Measurements from ENCODE around the gene PRLR.

The PRLR gene

DNA sequence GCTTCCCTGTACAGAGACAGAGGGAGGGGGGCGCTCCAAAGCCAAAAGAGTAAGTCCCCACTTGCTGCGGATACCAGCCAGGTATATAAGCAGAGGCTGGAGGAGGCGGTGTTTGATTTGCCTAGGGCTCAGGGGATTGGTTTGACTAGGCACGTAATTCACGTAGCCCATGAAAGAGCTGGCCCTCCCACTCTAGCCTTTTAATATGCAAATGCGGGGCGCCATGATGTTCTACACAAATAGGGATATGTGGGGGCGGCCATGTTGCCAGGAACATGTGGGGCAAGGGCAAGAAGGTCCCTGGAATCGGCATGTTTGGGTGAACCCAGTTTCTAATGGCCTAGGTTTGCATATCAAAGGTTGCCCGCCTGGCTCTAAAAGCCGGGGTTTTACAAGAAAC, 3.3 kb upstream of the PRLR start:
- Histone ChIP-seq H3K9ac (ENCODE audit: low read length in 2 of 2) (no peak overlapping the region), H3K4me1 (ENCODE audit: control insufficient read depth, insufficient read depth, low read length) (peaks cover 10% of the 10 kb centered on the region), H3K27me3 (ENCODE audit: control insufficient read depth in 1 of 2, insufficient read depth in 2 of 2, low read length in 2 of 2) (peaks cover 11 to 14% of the 10 kb centered on the region in 2 donors), H3K27ac (ENCODE audit: low read length) (no peak overlapping the region), H3K9me3 (ENCODE audit: control insufficient read depth in 2 of 2, low read length in 2 of 2) (no peaks in the 10 kb centered on the region), H3K4me3 (ENCODE audit: low read length in 2 of 2) (no peak overlapping the region), H3K36me3 (ENCODE audit: control insufficient read depth in 2 of 2, insufficient read depth in 2 of 2, low read length in 2 of 2) (no peaks in the 10 kb centered on the region)

DNA sequence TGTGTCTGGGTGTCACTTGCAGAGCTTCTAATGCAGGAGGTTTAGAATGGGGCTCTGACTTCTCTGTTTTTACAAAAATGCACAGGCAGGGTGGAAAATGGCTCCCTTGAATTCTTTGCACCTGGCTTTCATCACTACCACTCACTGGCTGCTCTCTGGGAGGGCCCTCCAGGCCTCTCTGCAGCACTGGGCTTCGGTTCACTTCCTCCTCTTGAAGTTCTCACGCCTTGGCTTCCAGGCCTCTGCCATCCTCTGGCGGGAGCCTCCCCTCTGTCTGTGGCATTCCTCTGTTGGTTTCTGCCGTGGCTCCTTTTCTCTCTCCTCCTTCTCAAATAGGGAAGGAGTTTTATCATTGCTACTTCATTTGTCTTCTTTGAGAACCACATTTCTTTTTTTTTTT, 2.8 kb upstream of the PRLR start:
- H3K27me3 ChIP-seq (ENCODE audit: control insufficient read depth in 1 of 2, insufficient read depth in 2 of 2, low read length in 2 of 2) = peaks cover 14 to 19% of the 10 kb centered on the region in 2 donors
- peaks cover 10% of the 10 kb centered on the region for H3K4me1 ChIP-seq (ENCODE audit: control insufficient read depth, insufficient read depth, low read length)
- H3K36me3 ChIP-seq (ENCODE audit: control insufficient read depth in 2 of 2, insufficient read depth in 2 of 2, low read length in 2 of 2) = no peaks in the 10 kb centered on the region
- H3K9ac ChIP-seq (ENCODE audit: low read length in 2 of 2) = no peak overlapping the region
- H3K27ac ChIP-seq (ENCODE audit: low read length) = no peak overlapping the region
- H3K9me3 ChIP-seq (ENCODE audit: control insufficient read depth in 2 of 2, low read length in 2 of 2) = no peaks in the 10 kb centered on the region
- H3K4me3 ChIP-seq (ENCODE audit: low read length in 2 of 2) = no peak overlapping the region

DNA sequence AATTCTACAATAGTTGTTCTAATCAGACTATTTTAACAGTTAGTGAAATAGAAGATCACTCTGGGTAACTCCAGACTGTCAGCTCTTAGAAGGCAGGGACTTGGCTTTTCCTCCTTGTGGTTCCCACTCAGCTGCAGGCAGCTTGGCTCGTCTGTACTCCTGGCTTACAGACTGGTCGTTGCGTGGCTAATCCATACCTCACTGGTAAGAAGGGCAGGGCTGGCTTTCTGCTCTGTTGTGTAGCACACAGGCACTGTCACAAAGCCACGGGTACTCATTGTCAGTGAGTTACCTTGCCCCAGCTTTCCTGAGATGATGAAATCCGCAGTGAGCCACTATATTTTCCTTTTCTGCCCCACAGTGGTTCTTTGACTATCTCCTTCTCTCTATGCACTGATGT, 1.8 kb upstream of the PRLR start:
- H3K4me3 ChIP-seq (ENCODE audit: low read length in 2 of 2) = no peak overlapping the region
- no peak overlapping the region for H3K9ac ChIP-seq (ENCODE audit: low read length in 2 of 2)
- no peaks in the 10 kb centered on the region for H3K36me3 ChIP-seq (ENCODE audit: control insufficient read depth in 2 of 2, insufficient read depth in 2 of 2, low read length in 2 of 2)
- H3K27me3 ChIP-seq (ENCODE audit: control insufficient read depth in 1 of 2, insufficient read depth in 2 of 2, low read length in 2 of 2) = peaks cover 22 to 25% of the 10 kb centered on the region in 2 donors
- H3K4me1 ChIP-seq (ENCODE audit: control insufficient read depth, insufficient read depth, low read length) = peaks cover 10% of the 10 kb centered on the region
- H3K9me3 ChIP-seq (ENCODE audit: control insufficient read depth in 2 of 2, low read length in 2 of 2) = no peaks in the 10 kb centered on the region
- H3K27ac ChIP-seq (ENCODE audit: low read length) = no peak overlapping the region

DNA sequence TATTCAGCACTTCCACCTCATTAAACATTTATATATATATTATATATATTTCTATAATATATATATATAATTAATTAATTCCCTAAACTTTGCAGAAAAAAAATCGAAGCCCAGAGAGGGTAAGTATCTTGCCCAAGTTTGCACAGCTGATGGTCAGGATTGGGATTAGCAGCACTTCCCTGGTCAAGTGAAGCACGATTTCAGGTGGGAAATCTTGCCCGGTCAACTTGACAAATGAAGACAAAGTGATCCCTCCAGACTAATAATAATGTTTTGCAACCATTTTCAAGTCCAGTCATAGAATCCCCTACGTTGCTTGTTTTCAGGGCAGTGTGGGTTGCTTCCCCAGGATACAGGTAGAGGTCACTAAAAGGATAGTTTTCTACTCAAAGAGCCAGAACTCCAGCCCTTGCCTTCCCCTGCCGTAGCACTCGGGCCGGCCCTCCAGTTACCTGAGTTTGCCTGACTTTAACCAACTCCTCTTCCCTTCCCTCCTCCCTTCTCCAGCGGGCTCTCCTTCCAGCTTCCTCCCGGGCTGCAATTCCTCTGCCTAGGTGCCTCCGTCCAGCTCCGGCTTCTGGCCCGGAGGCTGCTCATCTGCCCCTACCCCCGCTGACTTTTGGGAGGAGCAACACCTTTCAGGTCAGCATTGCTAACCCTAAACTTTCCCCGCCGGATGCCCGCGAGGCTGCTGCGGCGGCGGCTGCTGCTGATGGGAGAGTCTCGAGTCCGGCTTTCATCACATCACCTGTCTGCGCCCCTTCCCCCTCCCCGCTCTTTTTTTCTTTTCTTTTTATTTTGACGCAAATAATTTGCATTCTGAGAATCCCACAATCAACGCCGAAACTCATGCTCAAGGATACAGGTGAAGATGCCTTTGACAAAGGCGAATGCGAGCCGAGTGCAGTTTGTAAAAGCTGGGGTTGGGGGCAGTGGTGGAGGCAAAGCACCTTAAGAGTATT, 930 bp downstream of the PRLR start:
- Histone ChIP-seq H3K27ac (ENCODE audit: low read length) (no peak overlapping the region), H3K4me1 (ENCODE audit: control insufficient read depth, insufficient read depth, low read length) (peaks cover 10% of the 10 kb centered on the region), H3K9me3 (ENCODE audit: control insufficient read depth in 2 of 2, low read length in 2 of 2) (no peaks in the 10 kb centered on the region), H3K4me3 (ENCODE audit: low read length in 2 of 2) (peak overlapping the region; percentile 51 to 69), H3K27me3 (ENCODE audit: control insufficient read depth in 1 of 2, insufficient read depth in 2 of 2, low read length in 2 of 2) (peaks cover 25 to 30% of the 10 kb centered on the region in 2 donors), H3K9ac (ENCODE audit: low read length in 2 of 2) (no peak overlapping the region), H3K36me3 (ENCODE audit: control insufficient read depth in 2 of 2, insufficient read depth in 2 of 2, low read length in 2 of 2) (no peaks in the 10 kb centered on the region)

DNA sequence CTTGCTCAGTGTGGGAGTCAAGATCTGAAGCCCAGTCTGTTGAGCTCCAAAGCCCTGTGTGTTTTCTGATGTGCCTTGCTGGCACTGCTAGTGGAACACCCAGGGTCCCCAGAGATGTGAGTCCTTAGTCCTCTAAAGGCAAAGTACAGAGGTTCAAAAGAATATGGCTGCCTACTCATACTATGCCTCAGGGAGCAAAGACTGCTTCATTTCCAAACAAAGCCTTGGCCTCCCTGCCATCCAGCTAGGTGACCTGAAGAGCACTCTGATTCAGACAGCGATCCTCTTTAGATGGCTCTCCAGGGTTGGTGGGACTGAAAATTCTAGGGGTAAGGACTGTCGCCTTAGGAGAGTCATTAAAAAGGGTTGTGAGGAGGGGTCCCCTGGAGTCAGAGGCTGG, 2.0 kb downstream of the PRLR start:
- H3K4me3 ChIP-seq (ENCODE audit: low read length in 2 of 2) = no peak overlapping the region
- no peaks in the 10 kb centered on the region for H3K36me3 ChIP-seq (ENCODE audit: control insufficient read depth in 2 of 2, insufficient read depth in 2 of 2, low read length in 2 of 2)
- no peak overlapping the region for H3K9ac ChIP-seq (ENCODE audit: low read length in 2 of 2)
- H3K27me3 ChIP-seq (ENCODE audit: control insufficient read depth in 1 of 2, insufficient read depth in 2 of 2, low read length in 2 of 2) = peaks cover 25 to 30% of the 10 kb centered on the region in 2 donors
- no peak overlapping the region for H3K27ac ChIP-seq (ENCODE audit: low read length)
- no peaks in the 10 kb centered on the region for H3K9me3 ChIP-seq (ENCODE audit: control insufficient read depth in 2 of 2, low read length in 2 of 2)
- H3K4me1 ChIP-seq (ENCODE audit: control insufficient read depth, insufficient read depth, low read length) = peaks cover 10% of the 10 kb centered on the region

DNA sequence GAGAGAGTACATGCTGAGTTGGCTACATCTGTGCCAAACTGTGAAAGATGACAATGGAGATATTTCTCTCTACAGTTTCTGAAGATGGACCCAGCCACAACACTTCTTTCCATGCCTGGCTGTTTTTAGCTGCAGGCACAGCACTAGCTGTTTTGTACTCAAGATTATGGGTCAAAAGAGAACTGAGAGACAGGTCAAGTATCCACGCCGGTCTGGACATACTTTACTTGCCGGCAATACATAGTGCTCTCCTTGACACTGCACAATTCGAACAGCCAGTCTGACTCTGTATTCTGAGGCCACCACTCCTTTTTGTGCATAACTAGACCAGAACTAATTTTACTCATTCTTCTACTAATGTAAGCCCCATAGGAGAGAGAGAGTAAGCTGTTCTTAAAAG, 2.6 kb downstream of the PRLR start:
- no peaks in the 10 kb centered on the region for H3K36me3 ChIP-seq (ENCODE audit: control insufficient read depth in 2 of 2, insufficient read depth in 2 of 2, low read length in 2 of 2)
- H3K27me3 ChIP-seq (ENCODE audit: control insufficient read depth in 1 of 2, insufficient read depth in 2 of 2, low read length in 2 of 2) = peaks cover 25 to 30% of the 10 kb centered on the region in 2 donors
- no peak overlapping the region for H3K4me3 ChIP-seq (ENCODE audit: low read length in 2 of 2)
- no peak overlapping the region for H3K27ac ChIP-seq (ENCODE audit: low read length)
- H3K9me3 ChIP-seq (ENCODE audit: control insufficient read depth in 2 of 2, low read length in 2 of 2) = no peaks in the 10 kb centered on the region
- peaks cover 10% of the 10 kb centered on the region for H3K4me1 ChIP-seq (ENCODE audit: control insufficient read depth, insufficient read depth, low read length)
- H3K9ac ChIP-seq (ENCODE audit: low read length in 2 of 2) = no peak overlapping the region

DNA sequence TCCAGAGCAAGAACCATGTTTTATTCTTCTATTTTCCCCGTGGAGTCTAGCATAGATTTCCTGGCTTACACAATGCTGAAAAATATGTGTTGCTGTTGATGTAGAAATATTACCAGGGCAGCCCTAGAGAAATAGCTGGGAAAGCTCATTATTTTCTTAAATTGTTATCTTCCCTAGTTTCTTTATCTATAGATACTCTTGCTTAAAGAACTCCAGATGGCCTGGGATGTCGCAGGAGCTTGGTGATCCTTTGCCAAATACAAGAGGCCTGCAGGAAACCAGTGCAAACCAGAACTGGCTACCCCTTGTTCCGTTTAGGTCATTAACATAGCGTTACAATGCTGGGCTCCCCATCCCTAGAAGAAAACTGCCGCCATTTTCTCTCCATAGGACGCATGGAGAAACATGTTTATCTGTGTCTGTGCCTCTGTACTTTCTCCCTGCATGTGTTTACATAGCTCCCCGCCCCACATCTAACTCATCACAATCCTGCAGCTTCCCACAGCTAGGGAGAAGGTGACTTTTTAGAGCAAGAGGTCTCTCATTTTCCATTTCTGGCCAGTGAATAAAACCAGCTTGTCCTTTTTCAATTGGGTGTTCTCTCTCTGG, 6.4 kb downstream of the PRLR start:
- H3K4me1 ChIP-seq (ENCODE audit: control insufficient read depth, insufficient read depth, low read length) = no peaks in the 10 kb centered on the region
- no peaks in the 10 kb centered on the region for H3K36me3 ChIP-seq (ENCODE audit: control insufficient read depth in 2 of 2, insufficient read depth in 2 of 2, low read length in 2 of 2)
- H3K27ac ChIP-seq (ENCODE audit: low read length) = no peak overlapping the region
- H3K4me3 ChIP-seq (ENCODE audit: low read length in 2 of 2) = no peak overlapping the region
- H3K27me3 ChIP-seq (ENCODE audit: control insufficient read depth in 1 of 2, insufficient read depth in 2 of 2, low read length in 2 of 2) = peaks cover 15 to 17% of the 10 kb centered on the region in 2 donors
- no peaks in the 10 kb centered on the region for H3K9me3 ChIP-seq (ENCODE audit: control insufficient read depth in 2 of 2, low read length in 2 of 2)
- no peak overlapping the region for H3K9ac ChIP-seq (ENCODE audit: low read length in 2 of 2)

DNA sequence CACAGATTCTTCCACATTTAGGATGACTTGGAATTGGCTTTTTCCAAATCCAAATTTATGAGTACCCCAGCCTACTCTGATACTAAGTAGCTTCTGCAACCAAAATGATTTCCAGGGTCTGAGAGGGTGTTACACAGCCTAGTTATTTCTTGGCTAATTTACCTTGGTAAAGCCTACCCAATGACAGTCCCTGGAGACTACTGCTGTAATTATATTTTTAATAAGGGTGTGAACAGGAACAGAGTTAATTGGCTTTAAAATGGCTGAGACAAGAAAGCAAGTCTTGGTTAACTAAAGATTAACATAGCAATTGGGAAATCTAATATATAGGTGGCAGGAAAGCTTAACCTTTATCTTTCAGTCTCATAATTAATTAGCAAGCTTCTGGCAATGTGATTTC, 9.3 kb downstream of the PRLR start:
- Histone ChIP-seq H3K9ac (ENCODE audit: low read length in 2 of 2) (no peak overlapping the region), H3K9me3 (ENCODE audit: control insufficient read depth in 2 of 2, low read length in 2 of 2) (no peaks in the 10 kb centered on the region), H3K36me3 (ENCODE audit: control insufficient read depth in 2 of 2, insufficient read depth in 2 of 2, low read length in 2 of 2) (no peaks in the 10 kb centered on the region), H3K4me3 (ENCODE audit: low read length in 2 of 2) (no peak overlapping the region), H3K27ac (ENCODE audit: low read length) (no peak overlapping the region), H3K4me1 (ENCODE audit: control insufficient read depth, insufficient read depth, low read length) (no peaks in the 10 kb centered on the region), H3K27me3 (ENCODE audit: control insufficient read depth in 1 of 2, insufficient read depth in 2 of 2, low read length in 2 of 2) (peaks cover 0 to under 1% of the 10 kb centered on the region in 2 donors)

DNA sequence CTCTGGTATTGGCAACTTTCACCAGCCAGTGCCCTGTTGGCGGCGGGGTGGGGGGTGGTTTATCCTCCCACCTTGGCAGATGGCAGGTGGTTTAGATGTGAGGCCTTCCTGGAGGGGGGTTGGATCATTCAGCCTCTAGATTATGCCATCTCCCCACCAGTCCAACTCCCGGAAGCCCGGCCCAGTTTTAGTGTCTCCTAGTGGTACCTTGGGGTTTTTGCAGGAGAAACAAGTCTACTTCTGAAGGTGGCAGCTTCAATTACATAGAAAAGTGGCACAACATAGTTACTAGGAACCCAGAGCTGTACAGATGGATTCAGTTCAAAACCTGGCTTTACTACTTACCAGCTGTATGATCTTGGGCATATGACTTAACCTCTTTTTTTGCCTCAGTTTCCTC, 11.3 kb downstream of the PRLR start:
- no peaks in the 10 kb centered on the region for H3K4me1 ChIP-seq (ENCODE audit: control insufficient read depth, insufficient read depth, low read length)
- H3K4me3 ChIP-seq (ENCODE audit: low read length in 2 of 2) = no peak overlapping the region
- no peaks in the 10 kb centered on the region for H3K36me3 ChIP-seq (ENCODE audit: control insufficient read depth in 2 of 2, insufficient read depth in 2 of 2, low read length in 2 of 2)
- no peak overlapping the region for H3K9ac ChIP-seq (ENCODE audit: low read length in 2 of 2)
- no peaks in the 10 kb centered on the region for H3K9me3 ChIP-seq (ENCODE audit: control insufficient read depth in 2 of 2, low read length in 2 of 2)
- no peak overlapping the region for H3K27ac ChIP-seq (ENCODE audit: low read length)
- no peaks in the 10 kb centered on the region for H3K27me3 ChIP-seq (ENCODE audit: control insufficient read depth in 1 of 2, insufficient read depth in 2 of 2, low read length in 2 of 2)

DNA sequence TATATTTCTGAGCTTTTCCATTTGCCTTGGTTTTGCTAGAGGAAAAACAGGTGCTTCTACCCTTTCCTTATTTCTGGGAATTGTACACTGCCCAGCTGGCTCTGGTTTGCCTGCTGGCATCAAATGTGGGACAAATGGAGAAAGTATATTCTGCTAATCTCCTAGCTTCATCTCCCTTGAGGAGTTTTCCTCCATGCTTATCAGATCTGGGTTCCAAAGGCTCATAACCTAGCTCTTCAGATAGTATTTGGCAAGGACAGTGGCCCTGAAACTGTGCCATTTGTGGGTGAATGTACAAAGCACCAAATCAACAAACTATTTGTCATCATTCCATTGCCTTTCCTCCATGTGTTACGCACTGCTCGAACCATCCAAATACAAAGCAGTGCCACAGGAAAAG, 16.2 kb downstream of the PRLR start:
- no peak overlapping the region for H3K9ac ChIP-seq (ENCODE audit: low read length in 2 of 2)
- no peaks in the 10 kb centered on the region for H3K4me1 ChIP-seq (ENCODE audit: control insufficient read depth, insufficient read depth, low read length)
- H3K9me3 ChIP-seq (ENCODE audit: control insufficient read depth in 2 of 2, low read length in 2 of 2) = no peaks in the 10 kb centered on the region
- H3K36me3 ChIP-seq (ENCODE audit: control insufficient read depth in 2 of 2, insufficient read depth in 2 of 2, low read length in 2 of 2) = no peaks in the 10 kb centered on the region
- no peaks in the 10 kb centered on the region for H3K27me3 ChIP-seq (ENCODE audit: control insufficient read depth in 1 of 2, insufficient read depth in 2 of 2, low read length in 2 of 2)
- no peak overlapping the region for H3K27ac ChIP-seq (ENCODE audit: low read length)
- no peak overlapping the region for H3K4me3 ChIP-seq (ENCODE audit: low read length in 2 of 2)

DNA sequence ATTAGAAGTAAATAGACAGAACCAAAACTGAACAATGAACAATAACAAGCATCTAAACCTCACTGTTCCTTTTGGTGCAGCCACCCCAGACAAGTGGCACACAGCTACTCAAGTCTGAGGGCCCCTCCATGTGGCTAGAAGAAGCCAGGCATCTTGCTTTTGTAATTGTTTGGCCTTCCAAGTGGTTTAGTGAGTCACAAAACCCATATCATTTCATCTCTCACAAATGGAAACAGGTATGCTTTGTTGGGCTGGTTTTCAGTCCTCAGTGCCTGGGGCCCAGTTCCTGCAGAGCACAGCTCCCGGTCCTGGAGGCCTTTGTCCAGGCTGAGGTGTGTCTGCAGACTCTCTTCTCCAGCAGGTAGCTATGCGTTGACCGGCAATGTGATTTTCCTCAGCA, 16.7 kb downstream of the PRLR start:
- H3K9me3 ChIP-seq (ENCODE audit: control insufficient read depth in 2 of 2, low read length in 2 of 2) = no peaks in the 10 kb centered on the region
- no peak overlapping the region for H3K9ac ChIP-seq (ENCODE audit: low read length in 2 of 2)
- no peaks in the 10 kb centered on the region for H3K4me1 ChIP-seq (ENCODE audit: control insufficient read depth, insufficient read depth, low read length)
- no peaks in the 10 kb centered on the region for H3K36me3 ChIP-seq (ENCODE audit: control insufficient read depth in 2 of 2, insufficient read depth in 2 of 2, low read length in 2 of 2)
- H3K4me3 ChIP-seq (ENCODE audit: low read length in 2 of 2) = no peak overlapping the region
- no peaks in the 10 kb centered on the region for H3K27me3 ChIP-seq (ENCODE audit: control insufficient read depth in 1 of 2, insufficient read depth in 2 of 2, low read length in 2 of 2)
- H3K27ac ChIP-seq (ENCODE audit: low read length) = no peak overlapping the region

Measured in stomach smooth muscle (tissue), 2 donors.